Effector CD4-positive, alpha-beta T cell (primary cell): ENCODE results near the gene HOXD9.

Source experiments
- DNase-seq: peaks from one replicate; pipeline ENCODE4 v3.0.0-alpha.2; 2020

Gene HOXD9

GRCh38 chr2:176099159-176099727 is 23.3 kb upstream of the HOXD9 start:
- no peak for DNase-seq

GRCh38 chr2:176099728-176100546 is 22.6 kb upstream of the HOXD9 start, which contains the start of gene HOXD12:
TSS of gene HOXD12 (plus strand) at chr2:176099795. CDS start at chr2:176099802, 7 bp downstream.
- DNase-seq, result no peak

GRCh38 chr2:176100547-176101140 is 21.9 kb upstream of the HOXD9 start:
- DNase-seq, result no peak

- DNase-seq, result no peak
Observed at GRCh38 chr2:176101216-176101830, 21.2 kb upstream of the HOXD9 start.

GRCh38 chr2:176101842-176102241 is 20.7 kb upstream of the HOXD9 start:
- no peak for DNase-seq

GRCh38 chr2:176102309-176102866 is 20.1 kb upstream of the HOXD9 start:
- DNase-seq, result no peak

- DNase-seq, result no peak
Observed at GRCh38 chr2:176103194-176103593, 19.3 kb upstream of the HOXD9 start.

GRCh38 chr2:176103742-176104315 is 18.7 kb upstream of the HOXD9 start:
- no peak for DNase-seq

- DNase-seq, result no peak
Observed at GRCh38 chr2:176104316-176105077, 18.0 kb upstream of the HOXD9 start.

- DNase-seq, result no peak
Observed at GRCh38 chr2:176105078-176105729, 17.3 kb upstream of the HOXD9 start.

GRCh38 chr2:176105730-176106580 is 16.6 kb upstream of the HOXD9 start:
- DNase-seq, result no peak

- DNase-seq, result no peak
Observed at GRCh38 chr2:176106581-176107539, 15.7 kb upstream of the HOXD9 start, which contains the start of gene HOXD11. TSS of gene HOXD11 (plus strand) at chr2:176107280. CDS start at chr2:176107356, 76 bp downstream.

- DNase-seq, result no peak
Observed at GRCh38 chr2:176107731-176108181, 14.8 kb upstream of the HOXD9 start.

GRCh38 chr2:176109192-176109901 is 13.2 kb upstream of the HOXD9 start:
- DNase-seq, result no peak

- no peak for DNase-seq
Observed at GRCh38 chr2:176109946-176110345, 12.6 kb upstream of the HOXD9 start.

- no peak for DNase-seq
Observed at GRCh38 chr2:176110415-176111308, 11.9 kb upstream of the HOXD9 start.

GRCh38 chr2:176111309-176111663 is 11.2 kb upstream of the HOXD9 start:
- DNase-seq, result no peak
